Endothelial cell of umbilical vein (primary cell): ENCODE data around the gene NDUFB7. TPM values are rescaled to one million over a fixed set of nuclear protein-coding genes. Genes with fewer than 3 reads are reported as not detected.

ENCODE experiments used
- BruUV-seq: library from RNA; stranded (reverse); fragments of 400-500 nt; replicated peaks from 2 replicates; lab custom pipeline; 2021; lab: Mats Ljungman, UMichigan
- CTCF ChIA-PET: fragments of 300-600, 350-600 bp; sonication (Branson Sonifier 250); formaldehyde crosslinking; loops from one replicate; lab custom pipeline; 2021; ENCODE audit warnings: antibody characterized with exemption, inconsistent platforms; lab: Charles Lee
- POLR2A ChIA-PET: fragments of 300-600, 350-600 bp; sonication (Branson Sonifier 250); formaldehyde crosslinking; loops from one replicate; lab custom pipeline; 2021; ENCODE audit warnings: antibody characterized with exemption, inconsistent platforms; lab: Charles Lee
- DNase-seq: peaks from one replicate; pipeline ENCODE4 v3.0.0-alpha.2; 2011; ENCODE audit warnings: low read depth, low spot score
- FAIRE-seq: peaks from 2 replicates; lab custom pipeline; 2011; peaks lifted over from hg19 to GRCh38; lab: Jason Lieb, UNC
- H2AFZ ChIP-seq: 2 replicates; pipeline ENCODE4 v1.6.0; 2012; ENCODE audit warnings: low read depth, low read length, control low read depth, inconsistent platforms
- H3K27ac ChIP-seq: 2 replicates; pipeline ENCODE4 v1.5.1; 2011; ENCODE audit warnings: low read depth, mild to moderate bottlenecking, control low read depth, low read length, moderate library complexity; ENCODE audit not compliant: insufficient read depth
- H3K27me3 ChIP-seq, 2 experiments: 2 replicates each; pipeline versions ENCODE4 v1.6.0 to v1.6.1; 2011; ENCODE audit warnings: low read length in 2 of 2, mixed read lengths in 1 of 2; ENCODE audit not compliant: control insufficient read depth in 2 of 2, insufficient read depth in 2 of 2
- H3K36me3 ChIP-seq, 2 experiments: 2 replicates in 1 of 2; 3 replicates in 1 of 2; pipeline ENCODE4 v1.5.1; 2011; ENCODE audit warnings: low read length in 2 of 2, mild to moderate bottlenecking in 1 of 2, moderate library complexity in 1 of 2; ENCODE audit not compliant: control insufficient read depth in 2 of 2, insufficient read depth in 2 of 2; ENCODE audit errors: extremely low read depth in 1 of 2
- H3K4me1 ChIP-seq: 3 replicates; pipeline ENCODE4 v1.5.1; 2011; ENCODE audit warnings: mild to moderate bottlenecking, low read length; ENCODE audit not compliant: control insufficient read depth, insufficient read depth; ENCODE audit errors: extremely low read depth
- H3K4me2 ChIP-seq: 2 replicates; pipeline ENCODE4 v1.6.1; 2011; ENCODE audit warnings: low read length, control low read depth, mixed read lengths; ENCODE audit not compliant: insufficient read depth
- H3K4me3 ChIP-seq, 3 experiments: fragments of 200-600 bp in 1 of 3; sonication (generic), shearing (Covaris generic) in 1 of 3; replicated peaks in 1 of 3; 2 replicates each; pipeline ENCODE4 v1.5.1; 2011 to 2016; ENCODE audit warnings: control low read depth in 3 of 3, low read length in 3 of 3, mild to moderate bottlenecking in 2 of 3, inconsistent platforms in 1 of 3, low read depth in 1 of 3, moderate library complexity in 1 of 3; ENCODE audit not compliant: insufficient read depth in 1 of 3
- H3K79me2 ChIP-seq: 2 replicates; pipeline ENCODE4 v1.6.0; 2012; ENCODE audit warnings: low read length, inconsistent platforms; ENCODE audit not compliant: control insufficient read depth, insufficient read depth
- H3K9ac ChIP-seq: replicated peaks from 2 replicates; pipeline ENCODE3; 2011; ENCODE audit warnings: low read length, control low read depth; ENCODE audit not compliant: insufficient read depth; ENCODE audit errors: extremely low read depth
- H3K9me1 ChIP-seq: replicated peaks from 3 replicates; pipeline ENCODE4 v1.6.0; 2011; ENCODE audit warnings: mild to moderate bottlenecking, low read length; ENCODE audit not compliant: control insufficient read depth, insufficient read depth; ENCODE audit errors: extremely low read depth
- H3K9me3 ChIP-seq: replicated peaks from 2 replicates; pipeline ENCODE4 v1.5.1; 2012; ENCODE audit warnings: low read length, inconsistent platforms; ENCODE audit not compliant: control insufficient read depth, insufficient read depth
- H4K20me1 ChIP-seq: replicated peaks from 2 replicates; pipeline ENCODE3; 2011; ENCODE audit warnings: mild to moderate bottlenecking, low read length; ENCODE audit not compliant: control insufficient read depth, insufficient read depth; ENCODE audit errors: extremely low read depth
- EZH2 ChIP-seq: IDR thresholded peaks from 2 replicates; pipeline ENCODE4 v1.6.1; 2012; ENCODE audit warnings: borderline replicate concordance, low read depth, mild to moderate bottlenecking, moderate library complexity, low read length, inconsistent platforms; ENCODE audit not compliant: severe bottlenecking
- FOS ChIP-seq: IDR thresholded peaks from 2 replicates; pipeline ENCODE4 v1.6.1; 2011; ENCODE audit warnings: mild to moderate bottlenecking, low read length, moderate library complexity, borderline replicate concordance; ENCODE audit not compliant: insufficient read depth
- GATA2 ChIP-seq: IDR thresholded peaks from 2 replicates; pipeline ENCODE4 v1.7.0; 2011; ENCODE audit warnings: low read depth, mild to moderate bottlenecking, moderate library complexity, mixed read lengths, low read length; ENCODE audit not compliant: insufficient read length, insufficient read depth
- JUN ChIP-seq: IDR thresholded peaks from 2 replicates; pipeline ENCODE4 v1.6.1; 2011; ENCODE audit warnings: borderline replicate concordance, low read depth; ENCODE audit not compliant: insufficient read length, insufficient read depth
- MYC ChIP-seq: IDR thresholded peaks from one replicate; pipeline ENCODE4 v1.6.1; 2011; ENCODE audit warnings: mild to moderate bottlenecking, low read depth, low read length
- POLR2A ChIP-seq: IDR thresholded peaks from 2 replicates; pipeline ENCODE4 v1.6.1; 2012; ENCODE audit warnings: low read depth, mild to moderate bottlenecking, control low read depth, low read length
- POLR2AphosphoS5 ChIP-seq: IDR thresholded peaks from 2 replicates; pipeline ENCODE4 v1.6.1; 2012; ENCODE audit warnings: low read depth, mild to moderate bottlenecking, control low read depth, low read length, moderate library complexity; ENCODE audit not compliant: insufficient read depth
- dilution Hi-C: fragments of 300-500 bp; cut with MboI; formaldehyde crosslinking; loops from one replicate; pipeline ENCODE4 v1.15.0; 2019; ENCODE audit warnings: low sequenced_read_pairs; ENCODE audit not compliant: extremely low pct_ligation_motif_present
- intact Hi-C: fragments of 100-400 bp; cut with micrococcal nuclease; formaldehyde crosslinking; loops from one replicate; pipeline ENCODE4 v1.10.0; 2022
- polyA plus RNA-seq, 4 experiments: library from polyadenylated mRNA; depleted of rRNA in 3 of 4; stranded (reverse) in 3 of 4; unstranded in 1 of 4; fragments of >200 nt; gene quantifications; 2 replicates each; pipeline versions ENCODE4 v1.2.1 to v1.2.3, GENCODE V29; 2011 to 2012; ENCODE audit warnings: missing spikeins in 1 of 4
- total RNA-seq: library from RNA; stranded (reverse); gene quantifications from 2 replicates; pipeline ENCODE4 v1.2.3, GENCODE V29; 2021
- TF ChIP-seq, protein P1 (sequence below): IDR thresholded peaks from 2 replicates; pipeline ENCODE4 v1.6.1; 2011; ENCODE audit not compliant: insufficient read depth, insufficient read length
- TF ChIP-seq, protein P2 (sequence below), 2 donors: IDR thresholded peaks; 1 replicate in 1 of 2; 2 replicates in 1 of 2; pipeline ENCODE4 v1.5.1; 2011; ENCODE audit warnings: low read length in 2 of 2, mild to moderate bottlenecking in 2 of 2, moderate library complexity in 2 of 2, control low read depth in 1 of 2, inconsistent platforms in 1 of 2, low read depth in 1 of 2; ENCODE audit not compliant: insufficient read depth in 1 of 2; ENCODE audit errors: extremely low read depth in 1 of 2

The NDUFB7 gene
- total and polyA plus RNA-seq, 2 donors (not counting 3 experiments of a cell fraction or from before 2014, with no cell fraction given) = 177 to 655 TPM

DNA sequence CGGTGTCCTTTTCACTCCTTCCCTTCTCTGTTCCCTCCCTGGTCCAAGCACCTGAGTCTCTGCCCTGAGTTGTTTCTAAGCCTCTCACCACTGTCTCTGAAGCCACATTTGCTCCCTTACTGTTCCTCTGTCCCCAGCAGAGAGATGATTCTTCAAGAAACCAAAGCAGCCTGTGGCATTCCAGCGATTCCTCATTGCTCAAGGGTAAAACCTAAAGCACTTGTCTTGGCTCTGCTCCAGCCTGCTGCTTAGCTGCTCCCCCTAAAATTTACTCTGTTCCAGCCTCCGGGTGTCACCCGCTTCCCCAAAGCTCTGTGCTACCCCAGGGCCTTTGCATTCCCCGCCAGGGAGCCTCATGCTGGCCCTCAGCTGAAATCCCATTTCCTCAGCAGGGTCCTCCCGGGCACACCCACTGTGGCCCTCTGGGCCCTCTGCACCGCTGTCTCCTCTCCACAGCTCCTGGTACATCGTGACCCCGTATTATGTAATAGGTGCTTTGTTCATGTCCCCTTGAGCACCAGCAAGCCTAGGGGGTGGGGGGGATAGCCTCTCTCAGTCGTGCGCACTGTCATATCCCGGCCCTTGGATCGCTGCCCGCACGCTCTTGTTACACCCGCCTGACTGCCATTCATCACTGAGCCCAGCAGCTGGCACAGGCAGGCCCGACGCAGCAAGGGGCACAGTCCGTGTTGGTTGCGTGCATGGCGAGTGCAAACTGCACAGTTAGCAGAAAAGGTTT lies 26.7 kb downstream of the NDUFB7 start:
- dilution Hi-C loops (no loop called here), intact Hi-C loops (no loop called here)
- Histone ChIP-seq H3K4me2 (no peak overlapping the region), H3K27ac (no peak overlapping the region), H4K20me1 (no peaks in the 10 kb centered on the region), H3K4me3 (no peak overlapping the region), H3K9ac (no peak overlapping the region), H3K27me3 (no peaks in the 10 kb centered on the region), H3K9me1 (no peaks in the 10 kb centered on the region), H3K9me3 (no peaks in the 10 kb centered on the region), H3K4me1 (no peaks in the 10 kb centered on the region), H3K79me2 (no peaks in the 10 kb centered on the region), H3K36me3 (peaks cover 0 to 1% of the 10 kb centered on the region in 2 experiments), H2AFZ (no peak overlapping the region)
- ChIA-PET POLR2A (no interaction called here), CTCF (interaction anchor here (1.2 kb wide), 1 partner anchor 12 kb away, joined by 3 read pairs; no protein-coding TSS in a partner anchor)
- no TSS peak for BruUV-seq
- TF ChIP-seq POLR2AphosphoS5 = no peak
- TF ChIP-seq GATA2 = no peak
- no peak for TF ChIP-seq FOS
- no peak for TF ChIP-seq JUN
- no peak for TF ChIP-seq POLR2A
- TF ChIP-seq MYC = no peak
- TF ChIP-seq EZH2 = no peak
- TF ChIP-seq, protein P1, sequence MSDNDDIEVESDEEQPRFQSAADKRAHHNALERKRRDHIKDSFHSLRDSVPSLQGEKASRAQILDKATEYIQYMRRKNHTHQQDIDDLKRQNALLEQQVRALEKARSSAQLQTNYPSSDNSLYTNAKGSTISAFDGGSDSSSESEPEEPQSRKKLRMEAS = no peak
- TF ChIP-seq, protein P2, sequence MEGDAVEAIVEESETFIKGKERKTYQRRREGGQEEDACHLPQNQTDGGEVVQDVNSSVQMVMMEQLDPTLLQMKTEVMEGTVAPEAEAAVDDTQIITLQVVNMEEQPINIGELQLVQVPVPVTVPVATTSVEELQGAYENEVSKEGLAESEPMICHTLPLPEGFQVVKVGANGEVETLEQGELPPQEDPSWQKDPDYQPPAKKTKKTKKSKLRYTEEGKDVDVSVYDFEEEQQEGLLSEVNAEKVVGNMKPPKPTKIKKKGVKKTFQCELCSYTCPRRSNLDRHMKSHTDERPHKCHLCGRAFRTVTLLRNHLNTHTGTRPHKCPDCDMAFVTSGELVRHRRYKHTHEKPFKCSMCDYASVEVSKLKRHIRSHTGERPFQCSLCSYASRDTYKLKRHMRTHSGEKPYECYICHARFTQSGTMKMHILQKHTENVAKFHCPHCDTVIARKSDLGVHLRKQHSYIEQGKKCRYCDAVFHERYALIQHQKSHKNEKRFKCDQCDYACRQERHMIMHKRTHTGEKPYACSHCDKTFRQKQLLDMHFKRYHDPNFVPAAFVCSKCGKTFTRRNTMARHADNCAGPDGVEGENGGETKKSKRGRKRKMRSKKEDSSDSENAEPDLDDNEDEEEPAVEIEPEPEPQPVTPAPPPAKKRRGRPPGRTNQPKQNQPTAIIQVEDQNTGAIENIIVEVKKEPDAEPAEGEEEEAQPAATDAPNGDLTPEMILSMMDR (IDR thresholded peaks at IDR 0.05; ENCODE audit: extremely low read depth in 1 of 2, insufficient read depth in 1 of 2, low read depth in 1 of 2, low read length in 2 of 2) = no peak
- FAIRE-seq (no peak), DNase-seq (no peak)
